ENCODE results near the gene CEP192. TPM values are rescaled to one million over a fixed set of nuclear protein-coding genes. Genes with fewer than 3 reads are reported as not detected.

The CEP192 gene
- total RNA-seq, 4 donors from 2014 or later: 6.8 to 8.3 (median 7.3) TPM

DNA sequence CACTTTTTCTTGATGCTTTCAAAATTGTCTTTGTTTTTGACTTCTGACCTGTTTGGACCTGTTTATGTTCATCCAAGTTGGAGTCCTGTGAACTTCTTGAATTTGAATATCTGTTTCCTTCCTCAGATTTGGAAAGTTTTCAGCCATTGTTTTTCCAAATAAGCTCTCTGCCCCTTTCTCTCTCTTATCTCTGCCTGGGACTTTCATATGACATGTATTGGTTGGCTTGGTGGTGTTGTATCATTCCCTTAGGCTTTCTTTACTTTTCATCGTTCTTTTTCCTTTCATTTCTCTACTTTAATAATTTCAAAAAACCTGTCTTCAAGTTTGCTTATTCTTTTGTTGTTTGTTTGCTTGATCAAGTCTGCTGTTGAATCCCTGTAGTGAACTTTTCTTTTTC is 167.3 kb downstream of the CEP192 start:
- in situ Hi-C loops (cut with MboI; ENCODE audit: low sequenced_read_pairs in 4 of 4) (loop anchor here (25.0 kb wide), 1 partner anchor 421 kb away; no protein-coding TSS in a partner anchor), intact Hi-C loops (cut with DNase I; ENCODE audit: low total_unique reads) (loop anchor here (5.0 kb wide), 1 partner anchor 431 kb away; no protein-coding TSS in a partner anchor)
- H3K27ac ChIP-seq: no peak overlapping the region
- no peak for DNase-seq
- no peak for TF ChIP-seq POLR2A (IDR thresholded peaks at IDR 0.05)
- TF ChIP-seq, protein P1, sequence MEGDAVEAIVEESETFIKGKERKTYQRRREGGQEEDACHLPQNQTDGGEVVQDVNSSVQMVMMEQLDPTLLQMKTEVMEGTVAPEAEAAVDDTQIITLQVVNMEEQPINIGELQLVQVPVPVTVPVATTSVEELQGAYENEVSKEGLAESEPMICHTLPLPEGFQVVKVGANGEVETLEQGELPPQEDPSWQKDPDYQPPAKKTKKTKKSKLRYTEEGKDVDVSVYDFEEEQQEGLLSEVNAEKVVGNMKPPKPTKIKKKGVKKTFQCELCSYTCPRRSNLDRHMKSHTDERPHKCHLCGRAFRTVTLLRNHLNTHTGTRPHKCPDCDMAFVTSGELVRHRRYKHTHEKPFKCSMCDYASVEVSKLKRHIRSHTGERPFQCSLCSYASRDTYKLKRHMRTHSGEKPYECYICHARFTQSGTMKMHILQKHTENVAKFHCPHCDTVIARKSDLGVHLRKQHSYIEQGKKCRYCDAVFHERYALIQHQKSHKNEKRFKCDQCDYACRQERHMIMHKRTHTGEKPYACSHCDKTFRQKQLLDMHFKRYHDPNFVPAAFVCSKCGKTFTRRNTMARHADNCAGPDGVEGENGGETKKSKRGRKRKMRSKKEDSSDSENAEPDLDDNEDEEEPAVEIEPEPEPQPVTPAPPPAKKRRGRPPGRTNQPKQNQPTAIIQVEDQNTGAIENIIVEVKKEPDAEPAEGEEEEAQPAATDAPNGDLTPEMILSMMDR (IDR thresholded peaks at IDR 0.05 in 4 of 5, conservative IDR thresholded peaks at IDR 0.05 in 1 of 5): no peak
- no peaks in the 10 kb centered on the region for H3K36me3 ChIP-seq
- H3K27me3 ChIP-seq: no peaks in the 10 kb centered on the region
- ATAC-seq: no peak
- H3K4me1 ChIP-seq: no peaks in the 10 kb centered on the region
- no peak overlapping the region for H3K4me3 ChIP-seq
- no peaks in the 10 kb centered on the region for H3K9me3 ChIP-seq

DNA sequence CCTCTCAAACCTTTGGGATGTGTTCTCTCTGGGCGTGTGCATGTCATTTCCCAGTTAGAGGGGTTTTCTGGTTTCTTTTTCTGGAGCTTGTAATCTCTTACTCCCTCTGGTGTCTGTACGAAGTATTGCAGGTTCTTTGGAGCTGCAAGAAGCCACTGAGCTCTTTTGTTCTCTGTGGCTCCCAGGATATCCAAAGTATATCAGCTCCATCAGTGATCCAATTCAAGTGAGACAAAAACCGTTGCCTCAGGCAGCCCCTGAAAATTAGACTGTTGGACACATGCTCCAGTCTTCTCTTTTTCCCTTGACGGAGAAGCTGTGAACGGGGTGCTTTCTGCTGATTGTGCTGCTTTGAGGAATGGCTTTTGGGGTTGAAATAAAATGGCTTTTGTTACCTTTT is 168.4 kb downstream of the CEP192 start:
- in situ Hi-C loops (cut with MboI; ENCODE audit: low sequenced_read_pairs in 4 of 4): loop anchor here (25.0 kb wide), 1 partner anchor 422 kb away; no protein-coding TSS in a partner anchor
- DNase-seq (no peak), ATAC-seq (peak in 1 of 2 donors; percentile 61)
- TF ChIP-seq, protein P1 (IDR thresholded peaks at IDR 0.05 in 4 of 5, conservative IDR thresholded peaks at IDR 0.05 in 1 of 5): peak; percentile 56 to 78 (median 69)
- TF ChIP-seq POLR2A (IDR thresholded peaks at IDR 0.05): no peak
- H3K36me3 ChIP-seq: no peaks in the 10 kb centered on the region
- no peaks in the 10 kb centered on the region for H3K9me3 ChIP-seq
- no peaks in the 10 kb centered on the region for H3K4me1 ChIP-seq
- H3K27me3 ChIP-seq: no peaks in the 10 kb centered on the region
- no peak overlapping the region for H3K4me3 ChIP-seq
- H3K27ac ChIP-seq: no peak overlapping the region
- intact Hi-C loops (cut with DNase I; ENCODE audit: low total_unique reads): loop anchor here (5.0 kb wide), 1 partner anchor 432 kb away; no protein-coding TSS in a partner anchor

DNA sequence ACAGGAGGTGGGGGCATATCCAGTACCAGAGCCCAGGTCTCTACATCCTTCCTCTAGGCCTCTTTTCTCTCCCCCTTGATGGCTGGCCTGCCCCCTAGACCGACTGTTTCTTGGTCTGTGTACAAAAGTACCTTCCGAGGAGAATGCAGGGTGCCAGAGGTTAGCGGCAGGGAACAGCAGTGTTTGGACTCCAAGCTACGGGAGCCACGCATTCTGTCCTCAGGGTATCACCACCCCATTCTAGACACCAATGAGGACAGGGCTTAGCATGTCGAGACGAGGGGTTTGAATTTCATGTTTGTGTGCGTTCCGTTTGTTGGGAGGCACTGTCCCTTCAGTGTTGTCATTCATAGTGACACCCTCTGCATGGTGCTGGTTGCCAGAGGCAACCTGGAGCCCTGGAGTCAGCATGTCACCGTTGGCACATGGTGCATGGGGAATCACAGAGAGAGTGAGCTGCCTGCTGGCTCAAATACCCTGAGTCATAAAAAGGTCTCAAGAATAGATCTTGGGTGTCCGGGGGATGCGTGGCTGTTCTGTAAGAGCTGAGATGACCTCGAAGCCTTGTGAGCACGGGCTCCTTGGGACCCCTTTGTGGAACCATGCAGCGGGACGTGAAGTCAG is 170.2 kb downstream of the CEP192 start:
- intact Hi-C loops (cut with DNase I; ENCODE audit: low total_unique reads): no loop called here
- Histone ChIP-seq H3K27ac (no peak overlapping the region), H3K4me1 (no peaks in the 10 kb centered on the region), H3K27me3 (no peaks in the 10 kb centered on the region), H3K36me3 (no peaks in the 10 kb centered on the region), H3K9me3 (no peaks in the 10 kb centered on the region), H3K4me3 (no peak overlapping the region)
- in situ Hi-C loops (cut with MboI; ENCODE audit: low sequenced_read_pairs in 4 of 4): loop anchor here (25.0 kb wide), 1 partner anchor 424 kb away; no protein-coding TSS in a partner anchor
- ATAC-seq: peak; percentile 56 to 75
- no peak for DNase-seq
- no peak for TF ChIP-seq POLR2A (IDR thresholded peaks at IDR 0.05)
- TF ChIP-seq, protein P1 (IDR thresholded peaks at IDR 0.05 in 4 of 5, conservative IDR thresholded peaks at IDR 0.05 in 1 of 5): no peak

DNA sequence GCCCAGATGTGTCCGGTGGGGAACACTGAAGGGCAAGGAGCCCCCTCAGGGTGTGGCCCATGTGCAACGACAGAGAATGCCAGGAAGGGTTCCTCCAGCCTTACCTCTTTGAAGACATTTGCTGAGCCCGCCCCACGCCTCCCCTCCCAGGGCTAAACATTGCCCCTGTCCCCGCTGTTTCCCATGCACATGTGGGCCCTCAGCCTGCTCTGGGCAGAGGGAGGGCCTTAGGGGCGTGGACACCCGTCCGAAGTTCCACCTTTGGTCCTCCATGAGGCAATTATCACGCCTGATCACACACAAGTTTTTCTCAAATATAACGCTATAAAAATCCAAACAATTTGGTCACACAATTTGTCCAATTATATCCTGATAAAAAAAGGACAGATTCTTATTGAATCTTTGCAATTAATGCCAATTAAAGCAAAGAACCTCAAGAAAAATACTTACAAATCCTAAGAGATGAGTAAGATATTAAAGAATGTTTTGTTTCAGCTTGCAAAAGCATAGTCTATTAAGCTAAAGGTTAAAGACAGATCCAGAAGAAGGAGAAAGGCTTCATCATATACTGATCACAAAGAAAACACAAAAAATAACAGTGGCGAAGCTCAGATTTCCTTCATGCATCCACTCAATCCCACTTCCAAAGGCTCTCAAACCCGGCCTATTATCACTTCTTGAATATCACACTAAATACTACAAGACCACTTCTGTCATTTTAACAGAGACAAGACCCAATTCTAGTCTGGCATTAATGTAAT is 172.2 kb downstream of the CEP192 start:
- Histone ChIP-seq H3K4me1 (no peaks in the 10 kb centered on the region), H3K9me3 (no peaks in the 10 kb centered on the region), H3K36me3 (no peaks in the 10 kb centered on the region), H3K4me3 (no peak overlapping the region), H3K27me3 (no peaks in the 10 kb centered on the region), H3K27ac (no peak overlapping the region)
- no peak for DNase-seq
- TF ChIP-seq, protein P1 (IDR thresholded peaks at IDR 0.05 in 4 of 5, conservative IDR thresholded peaks at IDR 0.05 in 1 of 5): no peak
- TF ChIP-seq POLR2A (IDR thresholded peaks at IDR 0.05): no peak
- intact Hi-C loops (cut with DNase I; ENCODE audit: low total_unique reads) (no loop called here), in situ Hi-C loops (cut with MboI; ENCODE audit: low sequenced_read_pairs in 4 of 4) (loop anchor here (25.0 kb wide), 1 partner anchor 426 kb away; no protein-coding TSS in a partner anchor)
- ATAC-seq: no peak

Measured in gastrocnemius medialis (tissue), 4 donors.